HG03439 (cell line): ENCODE measurements around the gene FGF6.
"Not testable (repeated sequence)": the region's sequence is repeated elsewhere in the genome, so short reads cannot be mapped to it uniquely, and the experiment has no call there.

ENCODE experiments used
- ATAC-seq: cut with Tn5 transposase; IDR thresholded peaks from one replicate; pipeline ENCODE4 v1.9.1; 2021; ENCODE audit warnings: mild to moderate bottlenecking, moderate library complexity; ENCODE audit not compliant: unreplicated experiment

Gene FGF6

DNA sequence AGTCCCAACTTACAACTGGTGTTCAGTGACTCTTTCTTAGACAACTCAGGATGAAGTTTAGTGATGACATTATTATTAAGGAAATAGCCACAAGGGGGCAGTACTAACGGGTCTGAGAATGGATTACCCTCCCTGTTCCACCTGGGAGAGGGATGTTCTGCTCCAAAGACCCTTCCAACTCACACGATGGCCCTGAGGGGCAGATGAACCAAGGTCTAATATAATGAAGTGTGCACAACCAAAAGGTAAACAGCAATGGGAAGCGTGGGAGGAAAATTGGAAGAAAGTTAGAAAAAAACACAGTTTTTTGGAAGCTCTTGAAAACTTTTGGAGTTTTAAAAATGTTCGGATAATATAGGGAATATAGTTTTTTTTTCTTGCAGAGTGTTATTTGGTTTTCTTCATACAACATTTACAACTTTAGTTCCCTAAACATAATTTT is 24.0 kb downstream of the FGF6 start:
- no peak for ATAC-seq

DNA sequence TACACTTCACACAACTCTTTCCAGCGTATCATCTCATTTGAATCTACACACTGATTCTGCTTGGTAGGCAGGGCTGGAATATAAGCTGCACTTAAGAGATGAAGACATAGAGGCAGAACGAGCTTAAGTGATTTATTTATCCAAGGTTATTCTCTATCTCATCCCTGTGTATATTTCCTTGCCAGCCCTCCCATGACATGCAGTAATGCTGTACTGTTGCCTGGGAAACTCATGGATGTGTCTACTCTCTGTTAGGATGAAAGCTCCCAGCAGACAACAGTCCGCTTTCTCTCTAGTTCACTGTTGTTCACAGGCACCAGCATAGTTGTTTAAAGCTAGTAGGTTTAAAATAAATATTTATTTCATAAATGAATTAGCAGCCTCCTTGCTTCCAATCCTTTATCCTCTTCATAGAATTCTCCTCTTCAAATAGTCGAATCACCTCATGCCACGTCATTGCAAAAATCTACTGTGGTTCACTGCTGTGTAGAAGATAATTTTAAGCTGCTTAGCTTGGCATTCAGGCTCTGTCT is 25.4 kb downstream of the FGF6 start:
- no peak for ATAC-seq

DNA sequence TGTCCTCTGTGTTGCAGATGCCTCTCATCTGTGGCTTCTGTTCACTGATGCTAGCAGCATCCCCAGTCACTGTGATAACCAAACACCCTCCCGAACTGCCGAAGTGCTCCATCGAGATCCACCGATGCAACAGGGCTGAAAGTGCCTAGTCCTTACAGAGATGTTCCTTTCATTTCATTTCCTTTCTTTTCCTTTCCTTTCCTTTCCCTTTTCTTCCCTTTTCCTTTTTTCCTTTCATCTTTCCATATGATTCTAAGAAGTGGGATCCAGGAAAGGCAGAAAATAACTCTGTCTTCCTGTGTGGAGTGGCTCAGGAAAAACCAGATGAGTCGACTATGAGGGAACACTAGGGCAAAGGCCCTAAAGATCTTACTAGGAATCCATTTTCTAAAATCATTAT is 26.7 kb downstream of the FGF6 start:
- ATAC-seq = no peak

DNA sequence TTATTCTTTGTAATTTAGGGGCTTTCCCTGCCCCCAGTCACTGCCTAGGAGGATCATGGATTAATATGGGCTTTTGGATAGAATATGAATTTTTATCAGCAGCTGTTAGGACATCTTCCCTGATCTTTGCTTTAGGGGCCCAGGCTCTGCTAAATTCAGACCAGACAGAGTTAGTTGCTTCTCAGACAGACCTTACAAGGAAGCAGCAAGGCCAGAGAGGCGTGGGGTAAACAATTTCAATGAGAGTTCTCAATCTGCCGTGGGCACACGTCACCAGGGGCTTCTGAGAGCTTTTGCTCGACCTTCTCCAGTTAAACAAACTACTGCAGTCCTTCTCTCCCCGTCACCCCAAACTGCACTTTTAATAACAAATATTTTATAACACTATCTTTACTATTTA is 27.7 kb downstream of the FGF6 start:
- ATAC-seq = no peak

DNA sequence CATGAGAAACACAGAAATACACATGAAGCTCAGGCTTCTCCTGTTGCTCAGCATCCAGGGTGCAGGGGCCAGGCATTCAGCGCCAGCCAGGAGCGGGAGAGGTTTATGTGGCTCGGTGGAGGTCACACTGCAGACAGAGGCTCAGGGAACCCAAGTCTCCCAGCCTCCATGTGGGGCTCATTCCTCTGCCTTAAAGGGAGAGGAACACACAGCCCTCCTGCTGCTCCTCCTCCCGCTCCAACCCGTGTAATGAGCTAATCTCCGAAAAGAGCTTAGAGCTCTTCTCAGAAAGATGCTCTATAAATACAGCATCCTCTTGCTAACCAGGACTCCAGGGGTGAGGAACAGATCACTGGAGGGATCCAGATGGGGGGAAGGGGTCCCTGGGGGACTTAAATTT is 28.2 kb downstream of the FGF6 start:
- ATAC-seq = no peak

DNA sequence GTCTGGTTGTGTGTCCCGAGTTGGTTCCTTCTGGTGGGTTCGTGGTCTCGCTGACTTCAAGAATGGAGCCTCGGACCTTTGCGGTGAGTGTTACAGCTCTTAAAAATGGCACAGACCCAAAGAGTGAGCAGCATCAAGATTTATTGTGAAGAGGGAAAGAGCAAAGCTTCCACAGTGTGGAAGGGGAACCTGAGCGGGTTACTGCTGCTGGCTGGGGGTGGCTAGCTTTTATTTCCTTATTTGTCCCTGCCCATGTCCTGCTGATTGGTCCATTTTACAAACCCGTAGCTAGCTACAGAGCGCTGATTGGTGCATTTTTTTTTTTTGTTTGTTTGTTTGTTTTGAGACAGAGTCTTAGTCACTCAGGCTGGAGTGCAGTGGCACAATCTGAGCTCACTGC is 29.3 kb downstream of the FGF6 start:
- no peak for ATAC-seq

DNA sequence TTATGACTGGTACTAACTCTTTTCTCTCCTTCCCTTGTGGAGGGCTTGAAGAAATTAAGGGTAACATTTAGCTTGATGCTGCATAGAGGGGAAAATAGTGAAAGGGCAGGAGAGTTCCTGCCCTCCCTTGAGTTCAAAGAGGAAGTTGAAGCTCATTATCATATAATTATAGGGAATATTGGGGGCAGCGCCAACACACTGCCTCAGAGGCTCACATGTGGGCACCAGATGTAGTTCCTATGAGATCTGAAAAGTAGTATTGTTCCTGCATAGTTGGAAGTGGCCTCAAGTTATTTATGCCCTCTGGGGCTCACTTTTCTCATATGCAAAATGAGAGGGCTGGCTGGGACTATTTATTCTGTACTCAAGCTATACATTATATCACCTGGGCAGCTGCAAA is 33.1 kb downstream of the FGF6 start:
- ATAC-seq = no peak

DNA sequence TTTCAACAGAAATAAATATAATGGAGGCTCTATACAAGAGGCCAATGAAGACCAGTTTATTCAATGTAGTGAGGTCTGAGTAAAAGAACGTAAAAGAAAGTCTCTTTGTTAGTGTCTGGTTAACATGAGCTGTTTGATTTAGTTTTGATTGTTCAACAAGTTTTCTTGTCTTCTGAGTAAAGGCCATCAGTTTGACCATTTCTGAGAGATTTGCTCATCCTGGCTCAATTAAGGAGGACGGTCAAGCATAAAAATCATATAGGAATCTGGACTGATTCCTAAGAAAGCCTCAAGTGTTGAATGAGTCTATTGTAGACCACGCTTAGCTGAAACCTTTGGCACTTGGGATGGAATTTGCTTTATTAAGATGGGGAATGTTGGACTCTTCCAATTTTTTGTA is 33.6 kb downstream of the FGF6 start:
- ATAC-seq = no peak

DNA sequence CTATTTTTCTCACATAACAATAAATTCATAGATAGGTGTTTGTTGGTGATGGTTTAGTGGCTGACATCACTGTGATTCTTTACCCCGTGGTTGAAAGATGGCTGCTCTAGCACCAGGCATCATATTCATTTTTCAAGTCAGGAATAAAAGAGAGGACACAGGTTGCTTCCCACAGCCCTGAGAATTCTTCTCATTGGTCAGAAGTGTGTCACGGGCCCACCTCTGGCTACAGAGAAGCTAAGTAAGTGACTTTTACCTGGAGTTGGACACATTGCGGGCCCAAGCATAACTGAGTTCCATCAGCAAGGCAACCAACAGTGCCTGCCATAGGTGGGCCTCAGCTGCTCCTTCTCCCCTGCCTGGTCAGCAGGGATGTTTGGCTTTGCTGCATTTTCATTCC is 38.5 kb downstream of the FGF6 start:
- no peak for ATAC-seq

DNA sequence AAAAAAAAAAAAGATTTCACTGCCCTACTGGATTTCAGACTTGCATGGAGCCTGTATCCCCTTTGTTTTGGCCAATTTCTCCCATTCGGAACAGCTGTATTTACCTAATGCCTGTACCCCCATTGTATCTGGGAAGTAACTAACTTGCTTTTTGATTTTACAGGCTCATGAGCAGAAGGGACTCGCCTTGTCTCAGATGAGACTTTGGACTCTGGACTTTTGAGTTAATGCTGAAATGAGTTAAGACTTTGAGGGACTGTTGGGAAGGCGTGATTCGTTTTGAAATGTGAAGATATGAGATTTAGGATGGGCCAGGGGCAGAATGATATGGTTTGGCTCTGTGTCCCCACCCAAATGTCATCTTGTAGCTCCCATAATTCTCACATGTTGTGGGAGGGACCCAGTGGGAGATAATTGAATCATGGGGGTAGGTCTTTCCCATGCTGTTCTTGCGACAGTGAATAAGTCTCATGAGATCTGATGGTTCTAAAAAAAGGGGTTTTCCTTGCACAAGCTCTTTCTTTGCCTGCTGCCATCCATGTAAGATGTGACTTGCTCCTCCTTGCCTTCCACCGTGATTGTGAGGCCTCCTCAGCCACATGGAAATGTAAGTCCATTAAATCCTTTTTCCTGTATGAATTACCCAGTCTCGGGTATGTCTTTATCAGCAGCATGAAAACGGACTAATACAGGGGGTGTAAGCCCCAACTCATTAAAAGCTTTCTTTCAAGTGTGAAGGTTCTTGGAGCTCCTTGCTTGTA is 40.6 kb downstream of the FGF6 start:
- not testable (repeated sequence) for ATAC-seq

DNA sequence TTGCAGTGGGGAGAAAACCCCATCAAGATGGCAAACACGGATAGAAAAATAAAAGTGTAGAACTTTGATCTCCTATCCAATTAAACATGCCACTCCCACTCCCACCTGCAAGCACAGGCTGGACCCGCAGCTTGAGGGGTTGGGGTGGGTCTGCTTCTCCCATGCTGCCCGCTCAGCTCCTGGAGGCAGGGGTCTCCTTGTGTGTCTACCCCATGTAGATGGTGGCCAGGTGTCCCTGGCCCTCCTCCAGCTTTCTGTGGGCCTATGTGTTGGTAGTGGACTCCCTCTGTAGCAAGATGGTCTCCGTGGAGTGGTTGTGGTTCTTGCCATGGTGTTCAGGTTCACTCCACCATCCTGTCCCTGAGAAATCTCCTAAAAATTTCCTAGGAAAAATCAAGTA is 42.6 kb downstream of the FGF6 start:
- no peak for ATAC-seq

DNA sequence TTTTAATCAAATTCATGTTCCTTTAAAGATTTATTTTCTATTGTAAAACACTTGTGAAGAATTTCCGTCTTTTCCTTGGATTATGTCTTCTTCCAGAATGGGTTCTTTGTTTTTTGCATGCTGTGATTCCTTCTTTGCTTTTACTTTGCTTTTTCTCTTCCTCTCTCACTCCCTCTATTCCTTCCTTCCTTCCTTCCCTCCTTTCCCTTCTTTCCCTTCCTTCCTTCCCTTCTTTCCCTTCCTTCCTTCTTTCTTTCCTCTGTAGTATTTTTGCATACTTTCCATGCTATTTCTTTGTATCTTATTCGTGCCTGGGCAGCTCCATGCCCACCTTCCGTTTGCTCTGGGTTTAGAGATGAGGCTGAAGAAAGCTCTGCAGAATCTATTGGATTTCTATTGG is 44.5 kb downstream of the FGF6 start:
- ATAC-seq = no peak

DNA sequence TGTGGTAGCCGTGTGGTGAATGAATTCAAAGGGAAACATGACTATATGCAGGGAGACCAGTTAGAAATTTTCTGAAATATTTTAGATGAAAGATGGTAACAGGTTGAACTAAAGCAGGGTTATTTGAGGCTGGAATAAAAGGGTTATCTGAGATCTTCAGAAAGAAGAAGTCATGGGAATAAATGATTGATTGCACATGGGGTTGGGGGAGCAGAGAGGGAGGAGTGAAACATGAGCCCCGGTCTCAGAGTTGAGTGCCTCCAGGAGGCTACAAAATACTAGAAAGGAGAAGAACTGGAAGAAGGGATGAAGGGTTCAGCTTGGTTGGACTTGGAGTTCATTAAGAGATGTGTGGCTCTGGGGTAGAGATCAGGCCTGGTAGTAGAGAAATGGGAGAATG is 49.8 kb downstream of the FGF6 start:
- ATAC-seq = no peak

DNA sequence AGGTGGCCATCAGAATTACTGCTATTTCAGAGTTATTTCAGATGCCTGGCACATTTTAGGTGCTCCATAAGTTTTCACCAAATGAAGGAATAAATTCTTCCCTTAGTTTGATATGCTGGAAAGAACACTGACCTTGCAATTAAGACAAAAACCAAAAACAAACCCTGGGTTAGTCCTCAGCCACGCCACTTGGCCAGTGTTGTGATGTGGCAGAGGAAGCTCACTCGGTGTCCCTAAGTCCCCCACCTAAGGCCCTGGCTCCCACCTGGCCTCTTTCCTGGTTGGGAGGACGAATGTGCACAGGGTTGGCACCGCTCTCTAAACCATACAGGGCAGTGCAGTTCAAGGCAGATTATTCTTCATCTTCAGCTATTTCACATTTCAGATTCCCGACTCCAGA is 52.4 kb downstream of the FGF6 start:
- no peak for ATAC-seq

DNA sequence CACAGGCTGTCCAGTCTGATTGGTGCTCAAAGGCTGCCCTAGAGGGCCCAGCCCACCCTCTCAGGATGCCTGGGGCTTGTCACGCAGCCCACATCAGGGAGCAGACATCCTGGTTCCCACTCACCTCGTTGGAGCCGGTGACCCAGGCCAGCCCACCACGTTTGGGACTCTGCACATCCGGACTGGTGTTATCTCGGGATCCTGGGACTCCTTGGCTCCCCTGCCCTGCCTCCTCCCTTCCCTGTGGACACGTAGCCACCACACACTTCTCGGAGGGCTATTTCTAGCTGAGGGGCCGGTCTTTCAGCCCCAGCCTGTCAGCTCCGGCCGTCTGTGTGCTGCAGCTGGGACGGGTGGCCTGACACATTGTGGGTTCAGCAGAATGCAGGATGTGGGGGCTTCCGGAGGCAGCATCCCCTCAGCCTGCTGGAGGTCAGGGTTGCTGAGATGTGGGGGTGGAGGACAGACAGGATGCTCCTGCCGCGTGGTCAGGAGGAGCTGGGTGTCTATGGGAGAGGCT is 53.3 kb downstream of the FGF6 start:
- ATAC-seq = no peak

DNA sequence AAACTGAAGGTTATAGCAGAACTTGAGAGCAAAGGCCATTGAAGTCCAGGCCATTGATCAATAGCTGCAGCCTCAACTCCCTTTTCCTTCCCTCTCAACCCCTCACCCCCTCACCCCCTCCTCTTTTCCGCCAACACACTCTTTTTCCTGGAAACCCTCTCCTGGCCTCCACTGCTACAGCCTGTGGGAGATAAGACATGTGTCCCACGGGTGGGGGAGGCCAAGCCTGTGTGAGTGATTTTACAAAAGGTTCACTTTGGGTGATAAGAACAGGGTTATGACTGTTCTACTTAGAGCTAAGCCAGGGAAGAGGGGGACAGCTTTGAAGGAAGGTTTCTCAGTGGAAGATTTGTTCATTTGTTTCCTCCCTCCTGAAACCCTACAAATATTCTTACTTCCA is 57.0 kb downstream of the FGF6 start:
- no peak for ATAC-seq

DNA sequence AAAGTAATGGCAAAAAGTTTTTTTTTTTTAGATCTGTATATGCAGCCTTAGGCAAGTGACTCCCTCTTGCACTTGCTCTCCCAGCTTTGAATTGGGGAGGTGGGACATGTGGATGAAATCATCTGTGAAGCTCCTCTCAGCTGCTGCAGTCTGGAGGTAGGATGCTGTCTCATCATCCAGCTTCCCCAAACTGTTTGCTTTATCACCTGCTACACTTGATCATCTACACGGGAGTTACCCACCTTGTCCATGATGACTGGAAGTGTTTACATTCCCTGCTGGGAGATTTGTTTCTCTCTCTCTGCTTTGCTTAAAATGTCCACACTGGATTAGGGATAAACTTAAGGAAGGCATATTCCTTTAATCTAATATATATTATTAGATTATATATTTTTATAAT is 57.6 kb downstream of the FGF6 start:
- no peak for ATAC-seq

DNA sequence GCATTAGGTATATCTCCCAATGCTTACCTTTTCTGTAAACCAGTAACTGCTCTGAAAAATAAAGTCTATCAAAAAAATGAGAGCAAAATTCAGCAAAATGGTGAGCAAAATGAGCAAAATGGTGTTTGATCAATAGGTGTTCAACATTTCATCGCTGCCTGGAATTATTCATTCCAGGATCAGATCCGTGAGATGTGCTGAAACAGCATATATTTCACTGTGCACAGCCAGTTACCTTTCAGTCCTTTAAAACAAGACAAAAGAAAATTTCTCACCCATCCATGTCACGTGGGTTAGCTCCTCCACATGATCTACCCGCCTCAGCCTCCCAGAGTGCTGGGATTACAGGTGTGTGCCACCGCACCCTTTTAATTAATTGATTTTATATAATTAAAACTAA is 58.0 kb downstream of the FGF6 start:
- ATAC-seq = no peak

DNA sequence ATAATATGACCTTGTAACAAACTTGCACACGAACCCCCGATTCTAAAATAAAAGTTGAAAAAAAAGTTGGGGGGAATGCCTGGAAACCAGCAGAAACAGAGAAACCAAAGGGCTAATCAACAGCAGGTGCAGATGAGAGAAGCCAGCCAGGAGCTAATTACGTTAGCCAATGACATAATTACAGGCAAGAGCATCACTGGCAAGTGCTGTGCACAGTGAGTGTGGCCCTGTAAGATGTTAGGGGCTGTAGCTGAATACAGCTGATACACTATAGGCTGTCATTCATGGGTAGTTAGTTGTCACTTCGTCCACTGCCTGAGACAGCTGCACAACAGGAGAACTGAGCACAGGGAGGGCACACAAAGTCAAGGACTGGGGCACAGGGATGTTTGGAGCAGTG is 58.8 kb downstream of the FGF6 start:
- no peak for ATAC-seq
